Caki2 (cell line): ENCODE data around the gene HOXD11. TPM values are rescaled to one million over a fixed set of nuclear protein-coding genes. Genes with fewer than 3 reads are reported as not detected.

Experiments used
- DNase-seq: peaks from one replicate; pipeline ENCODE4 v3.0.0-alpha.2; 2015; ENCODE audit warnings: low read depth
- in situ Hi-C: cut with HindIII; loops from 2 replicates; pipeline ENCODE4 v1.10.0; 2016; ENCODE audit warnings: low sequenced_read_pairs, low pct_unique_long_range_greater_than_20kb, mixed read lengths
- total RNA-seq: library from RNA; depleted of rRNA; stranded (reverse); fragments of >200 nt; shearing (Covaris generic); gene quantifications from 2 replicates; pipeline ENCODE4 v1.2.3, GENCODE V29; 2014; ENCODE audit warnings: low replicate concordance

HOXD11 gene
- total RNA-seq, 1 experiment from 2014 or later: 3.7 TPM

GRCh38 chr2:176101216-176101830 lies 5.8 kb upstream of the HOXD11 start:
- in situ Hi-C loops: no loop called here
- DNase-seq: no peak

GRCh38 chr2:176101842-176102241 lies 5.2 kb upstream of the HOXD11 start:
- DNase-seq: no peak
- in situ Hi-C loops: no loop called here

- in situ Hi-C loops: no loop called here
- no peak for DNase-seq
These were observed 4.7 kb upstream of the HOXD11 start for GRCh38 chr2:176102309-176102866.

GRCh38 chr2:176103194-176103593 lies 3.9 kb upstream of the HOXD11 start:
- in situ Hi-C loops: no loop called here
- DNase-seq: no peak

GRCh38 chr2:176103742-176104315 lies 3.3 kb upstream of the HOXD11 start:
- in situ Hi-C loops: no loop called here
- DNase-seq: no peak

- in situ Hi-C loops: no loop called here
- peak; percentile 61 for DNase-seq
These were observed 2.6 kb upstream of the HOXD11 start for GRCh38 chr2:176104316-176105077.

GRCh38 chr2:176105078-176105729 lies 1.9 kb upstream of the HOXD11 start:
- in situ Hi-C loops: no loop called here
- no peak for DNase-seq

- in situ Hi-C loops: no loop called here
- no peak for DNase-seq
These were observed 1.1 kb upstream of the HOXD11 start for GRCh38 chr2:176105730-176106580.

- in situ Hi-C loops: no loop called here
- DNase-seq: no peak
These were observed 676 bp downstream of the HOXD11 start for GRCh38 chr2:176107731-176108181.

GRCh38 chr2:176109192-176109901 lies 2.3 kb downstream of the HOXD11 start:
- in situ Hi-C loops: no loop called here
- DNase-seq: no peak

- in situ Hi-C loops: no loop called here
- no peak for DNase-seq
These were observed 2.9 kb downstream of the HOXD11 start for GRCh38 chr2:176109946-176110345.

- in situ Hi-C loops: no loop called here
These were observed 3.6 kb downstream of the HOXD11 start for GRCh38 chr2:176110415-176111308.

GRCh38 chr2:176111309-176111663 lies 4.2 kb downstream of the HOXD11 start:
- DNase-seq: no peak
- in situ Hi-C loops: no loop called here

More at GRCh38 chr2:176110415-176111308, 3.6 kb downstream of the HOXD11 start:
- DNase-seq: no peak

- DNase-seq: no peak
- in situ Hi-C loops: no loop called here
These were observed 4.8 kb downstream of the HOXD11 start for GRCh38 chr2:176111846-176112374.

- in situ Hi-C loops: no loop called here
- no peak for DNase-seq
These were observed 5.6 kb downstream of the HOXD11 start for GRCh38 chr2:176112375-176113302.
